ENCODE measurements around the gene EFNA2. TPM values are rescaled to one million over a fixed set of nuclear protein-coding genes. Genes with fewer than 3 reads are reported as not detected.
"Not testable (repeated sequence)": the region's sequence is repeated elsewhere in the genome, so short reads cannot be mapped to it uniquely, and the experiment has no call there.

Gene EFNA2
- total and polyA plus RNA-seq, 9 donors, result 0.11 TPM; not detected in 8

DNA sequence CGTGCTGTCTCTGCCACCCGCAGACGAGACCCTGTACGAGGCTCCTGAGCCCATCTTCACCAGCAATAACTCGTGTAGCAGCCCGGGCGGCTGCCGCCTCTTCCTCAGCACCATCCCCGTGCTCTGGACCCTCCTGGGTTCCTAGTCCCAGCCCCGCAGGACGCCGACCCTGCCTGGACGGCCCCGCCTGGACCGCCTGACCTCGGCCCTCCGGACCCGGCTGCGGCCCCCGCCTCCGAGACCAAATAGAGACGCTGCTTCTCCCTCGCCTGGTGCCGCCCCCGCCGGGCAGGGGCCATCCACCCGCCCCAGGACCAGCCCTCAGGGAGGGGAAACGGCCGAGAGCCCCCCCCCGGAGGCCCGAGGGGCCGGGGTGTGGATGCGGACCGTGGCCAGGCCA, 14.1 kb downstream of the EFNA2 start:
- 62 to 74% (median 69%) methylated on average over 28 to 34 of the region's 34 CpGs for WGBS, 3 donors
- intact Hi-C loops (cut with DNase I), result no loop called here
- Histone ChIP-seq H3K9me3 (no peaks in the 10 kb centered on the region), H3K4me3 (no peak overlapping the region), H3K27me3 (peaks cover 3% of the 10 kb centered on the region), H3K27ac (no peak overlapping the region), H3K4me1 (ENCODE audit: insufficient read depth) (no peaks in the 10 kb centered on the region), H3K36me3 (no peaks in the 10 kb centered on the region)
- no peak for DNase-seq
- TF ChIP-seq, protein P1, sequence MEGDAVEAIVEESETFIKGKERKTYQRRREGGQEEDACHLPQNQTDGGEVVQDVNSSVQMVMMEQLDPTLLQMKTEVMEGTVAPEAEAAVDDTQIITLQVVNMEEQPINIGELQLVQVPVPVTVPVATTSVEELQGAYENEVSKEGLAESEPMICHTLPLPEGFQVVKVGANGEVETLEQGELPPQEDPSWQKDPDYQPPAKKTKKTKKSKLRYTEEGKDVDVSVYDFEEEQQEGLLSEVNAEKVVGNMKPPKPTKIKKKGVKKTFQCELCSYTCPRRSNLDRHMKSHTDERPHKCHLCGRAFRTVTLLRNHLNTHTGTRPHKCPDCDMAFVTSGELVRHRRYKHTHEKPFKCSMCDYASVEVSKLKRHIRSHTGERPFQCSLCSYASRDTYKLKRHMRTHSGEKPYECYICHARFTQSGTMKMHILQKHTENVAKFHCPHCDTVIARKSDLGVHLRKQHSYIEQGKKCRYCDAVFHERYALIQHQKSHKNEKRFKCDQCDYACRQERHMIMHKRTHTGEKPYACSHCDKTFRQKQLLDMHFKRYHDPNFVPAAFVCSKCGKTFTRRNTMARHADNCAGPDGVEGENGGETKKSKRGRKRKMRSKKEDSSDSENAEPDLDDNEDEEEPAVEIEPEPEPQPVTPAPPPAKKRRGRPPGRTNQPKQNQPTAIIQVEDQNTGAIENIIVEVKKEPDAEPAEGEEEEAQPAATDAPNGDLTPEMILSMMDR (IDR thresholded peaks at IDR 0.05), result no peak
- TF ChIP-seq POLR2A (IDR thresholded peaks at IDR 0.05) (no peak), EP300 (IDR thresholded peaks at IDR 0.05) (no peak)

DNA sequence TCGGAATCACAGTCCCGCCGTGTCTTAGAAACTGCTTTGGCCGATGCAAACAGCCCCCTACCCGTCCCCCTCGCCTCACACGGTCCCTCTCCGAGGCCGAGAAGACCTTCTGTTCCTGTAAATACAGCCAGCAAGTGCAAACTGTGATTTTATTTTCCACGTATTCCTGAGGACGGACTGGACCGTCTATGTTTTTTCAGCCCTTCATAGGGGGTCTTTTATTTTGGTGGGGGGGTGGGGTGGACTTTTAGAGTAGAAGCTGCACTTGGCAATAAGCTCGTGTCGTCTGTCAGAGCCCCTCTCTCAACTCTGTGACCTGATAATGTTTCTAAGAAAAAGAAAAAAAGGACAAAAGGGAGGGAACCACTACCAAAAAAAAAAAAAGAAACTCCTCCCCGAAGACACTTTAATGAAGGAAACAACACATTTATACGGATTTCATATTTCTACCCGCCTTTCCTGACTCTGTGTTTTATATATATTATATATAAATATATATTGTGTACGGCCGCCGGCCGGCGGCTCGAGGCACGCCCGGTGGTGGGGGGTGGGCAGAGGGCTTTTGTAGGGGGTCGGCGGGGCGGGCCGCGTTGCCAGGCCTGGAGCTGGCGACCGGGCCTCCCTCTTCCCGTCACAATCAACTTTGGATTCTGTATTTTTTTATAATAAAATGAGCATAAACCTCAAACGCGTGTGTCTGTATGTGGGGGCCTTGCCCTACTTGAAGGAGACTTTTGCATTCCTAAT, 15.2 kb downstream of the EFNA2 start:
- Histone ChIP-seq H3K4me3 (no peak overlapping the region), H3K27ac (no peak overlapping the region), H3K36me3 (no peaks in the 10 kb centered on the region), H3K9me3 (no peaks in the 10 kb centered on the region), H3K4me1 (ENCODE audit: insufficient read depth) (no peaks in the 10 kb centered on the region), H3K27me3 (no peaks in the 10 kb centered on the region)
- intact Hi-C loops (cut with DNase I), result no loop called here
- no peak for DNase-seq
- no peak for TF ChIP-seq POLR2A (IDR thresholded peaks at IDR 0.05)
- TF ChIP-seq EP300 (IDR thresholded peaks at IDR 0.05), result no peak
- TF ChIP-seq, protein P1 (IDR thresholded peaks at IDR 0.05), result no peak
- WGBS, 3 donors, result 72 to 78% (median 73%) methylated on average over 35 of the region's 35 CpGs

DNA sequence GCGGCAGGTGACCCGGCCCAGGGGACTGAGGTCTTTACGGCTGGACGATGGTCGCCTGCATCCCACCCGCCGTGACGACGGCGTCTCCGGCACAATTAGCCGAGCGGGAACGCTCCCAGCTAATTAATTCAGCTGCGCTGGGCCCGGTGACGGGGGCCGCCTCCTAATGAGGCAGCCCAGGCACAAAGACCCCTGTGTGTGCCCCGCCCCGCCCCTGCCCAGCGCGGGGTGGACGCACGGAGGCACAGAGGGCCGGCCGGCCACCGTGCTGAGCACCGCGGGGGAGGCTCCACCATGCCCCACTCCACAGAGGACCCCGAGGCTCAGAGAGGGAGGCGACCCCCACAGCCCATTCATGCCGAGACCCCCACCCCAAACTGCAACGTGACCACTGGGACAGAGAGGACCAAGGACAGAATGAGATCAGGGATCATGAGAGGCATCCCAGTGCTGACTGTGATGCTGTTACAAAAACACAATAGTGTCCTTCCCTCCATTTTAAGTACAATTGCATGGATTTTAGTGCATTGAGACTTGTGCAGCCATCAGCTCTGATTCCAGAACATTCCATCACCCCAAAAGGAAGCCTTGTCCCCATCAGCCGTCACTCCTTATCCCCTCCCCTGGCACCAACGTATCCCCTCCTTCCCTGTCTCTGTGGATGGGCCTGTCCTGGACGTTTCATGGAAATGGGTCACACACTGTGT, 17.0 kb downstream of the EFNA2 start:
- TF ChIP-seq, protein P1 (IDR thresholded peaks at IDR 0.05), result no peak
- TF ChIP-seq POLR2A (IDR thresholded peaks at IDR 0.05) (no peak), EP300 (IDR thresholded peaks at IDR 0.05) (no peak)
- 53 to 66% (median 57%) methylated on average over 31 to 36 of the region's 36 CpGs for WGBS, 3 donors
- Histone ChIP-seq H3K9me3 (no peaks in the 10 kb centered on the region), H3K4me3 (no peak overlapping the region), H3K4me1 (ENCODE audit: insufficient read depth) (no peaks in the 10 kb centered on the region), H3K27ac (no peak overlapping the region), H3K36me3 (no peaks in the 10 kb centered on the region), H3K27me3 (no peaks in the 10 kb centered on the region)
- no peak for DNase-seq
- intact Hi-C loops (cut with DNase I), result no loop called here

DNA sequence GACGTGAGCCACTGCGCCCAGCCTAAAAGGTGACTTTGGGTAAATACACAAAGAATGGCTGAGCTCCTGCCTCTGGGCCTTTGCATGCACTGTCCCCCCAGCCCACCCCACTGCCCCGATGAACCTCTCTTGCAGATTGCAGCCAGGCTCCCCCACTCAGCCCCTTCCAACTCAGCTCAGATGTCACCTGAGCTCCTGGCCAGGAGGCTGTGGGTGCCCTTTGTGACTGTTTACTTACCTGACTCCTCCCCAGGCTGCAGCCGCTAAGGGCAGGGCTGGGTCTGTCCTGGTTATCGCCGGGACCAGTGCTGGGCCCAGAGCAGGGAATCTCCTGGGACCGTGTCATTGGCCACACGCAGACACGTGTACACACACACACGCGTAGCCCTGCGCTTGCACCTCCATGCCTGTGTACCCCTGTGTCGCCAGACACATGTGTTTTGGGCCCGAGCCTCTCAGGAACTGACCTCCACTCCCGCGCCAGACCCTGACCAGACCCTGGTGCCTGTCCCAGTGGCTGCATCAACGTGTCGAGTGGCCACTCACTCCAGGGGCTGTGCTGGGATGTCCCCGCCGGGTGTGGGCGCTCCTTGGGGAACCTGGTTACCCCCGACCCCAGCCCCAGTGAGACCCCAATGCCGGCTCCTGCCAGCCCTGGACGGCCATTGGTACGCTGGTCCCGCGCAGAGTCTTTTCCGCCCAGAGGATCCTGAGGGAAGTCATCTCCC, 18.7 kb downstream of the EFNA2 start:
- no peaks in the 10 kb centered on the region for H3K27me3 ChIP-seq
- H3K36me3 ChIP-seq, result no peaks in the 10 kb centered on the region
- intact Hi-C loops (cut with DNase I), result no loop called here
- H3K27ac ChIP-seq, result no peak overlapping the region
- H3K4me1 ChIP-seq (ENCODE audit: insufficient read depth), result no peaks in the 10 kb centered on the region
- H3K9me3 ChIP-seq, result no peaks in the 10 kb centered on the region
- WGBS, 3 donors, result 86 to 91% (median 89%) methylated on average over 26 to 28 of the region's 28 CpGs
- no peak overlapping the region for H3K4me3 ChIP-seq
- TF ChIP-seq, protein P1 (IDR thresholded peaks at IDR 0.05), result no peak
- TF ChIP-seq EP300 (IDR thresholded peaks at IDR 0.05), result no peak
- TF ChIP-seq POLR2A (IDR thresholded peaks at IDR 0.05), result no peak
- DNase-seq, result no peak

DNA sequence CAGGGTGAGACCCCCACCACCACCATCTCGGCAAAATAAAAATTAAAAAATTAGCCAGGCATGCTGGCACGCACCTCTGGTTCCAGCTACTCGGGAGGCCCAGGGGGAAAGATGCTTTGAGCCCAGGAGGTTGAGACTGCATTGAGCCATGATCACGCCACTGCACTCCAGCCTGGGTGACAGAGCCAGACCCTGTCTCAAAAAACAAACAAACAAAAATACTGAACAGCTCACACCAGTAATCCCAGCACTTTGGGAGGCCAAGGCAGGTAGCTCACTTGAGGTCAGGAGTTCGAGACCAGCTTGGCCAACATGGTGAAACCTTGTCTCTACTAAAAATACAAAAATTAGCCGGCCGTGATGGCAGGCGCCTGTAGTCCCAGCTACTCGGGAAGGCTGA, 19.7 kb downstream of the EFNA2 start:
- H3K4me3 ChIP-seq; H3K4me1 ChIP-seq (ENCODE audit: insufficient read depth); H3K36me3 ChIP-seq; H3K27me3 ChIP-seq; intact Hi-C loops (cut with DNase I); DNase-seq; H3K27ac ChIP-seq; H3K9me3 ChIP-seq: not testable (repeated sequence)
- 78 to 84% (median 79%) methylated on average over 9 of the region's 9 CpGs for WGBS, 3 donors
